DOHH2 (cell line): Measurements from ENCODE around the gene TNNT2.

Experiments
- H3F3A ChIP-seq: fragments of 200-600 bp; sonication (generic), shearing (Covaris generic); 2 replicates; pipeline ENCODE4 v1.6.0; 2016; ENCODE audit warnings: antibody characterized with exemption, mild to moderate bottlenecking; ENCODE audit not compliant: control insufficient read depth, insufficient read depth
- H3K27ac ChIP-seq: fragments of 200-600 bp; sonication (generic); 2 replicates; pipeline ENCODE4 v1.5.1; 2014; ENCODE audit warnings: low read depth, mild to moderate bottlenecking, low read length, moderate library complexity
- H3K27me3 ChIP-seq: fragments of 200-600 bp; sonication (generic); 2 replicates; pipeline ENCODE4 v1.6.1; 2014; ENCODE audit warnings: mild to moderate bottlenecking, low read length, mixed read lengths; ENCODE audit not compliant: control insufficient read depth
- H3K36me3 ChIP-seq: fragments of 200-600 bp; sonication (generic); 2 replicates; pipeline ENCODE4 v1.6.1; 2014; ENCODE audit warnings: mild to moderate bottlenecking, low read length, moderate library complexity, mixed read lengths; ENCODE audit not compliant: control insufficient read depth
- H3K4me1 ChIP-seq: fragments of 200-600 bp; sonication (generic); 2 replicates; pipeline ENCODE4 v1.6.1; 2014; ENCODE audit warnings: mild to moderate bottlenecking, low read length, mixed read lengths; ENCODE audit not compliant: control insufficient read depth
- H3K4me2 ChIP-seq: fragments of 200-600 bp; sonication (generic); 2 replicates; pipeline ENCODE4 v1.6.0; 2014; ENCODE audit warnings: mild to moderate bottlenecking, low read length, moderate library complexity
- H3K4me3 ChIP-seq: fragments of 200-600 bp; sonication (generic); 2 replicates; pipeline ENCODE4 v1.5.1; 2014; ENCODE audit warnings: mild to moderate bottlenecking, low read length, mixed read lengths
- H3K79me2 ChIP-seq: fragments of 200-600 bp; sonication (generic); 2 replicates; pipeline ENCODE4 v1.6.1; 2014; ENCODE audit warnings: mild to moderate bottlenecking, low read length, mixed read lengths; ENCODE audit not compliant: control insufficient read depth
- H3K9me2 ChIP-seq: fragments of 200-600 bp; sonication (generic); replicated peaks from 2 replicates; pipeline ENCODE4 v1.6.1; 2014; ENCODE audit warnings: mild to moderate bottlenecking, low read length, mixed read lengths; ENCODE audit not compliant: control insufficient read depth
- H3K9me3 ChIP-seq: fragments of 200-600 bp; sonication (generic); 2 replicates; pipeline ENCODE4 v1.6.1; 2014; ENCODE audit warnings: antibody characterized with exemption, low read length, mixed read lengths; ENCODE audit not compliant: control insufficient read depth, insufficient read depth
- H4K20me1 ChIP-seq: fragments of 200-600 bp; sonication (generic); 2 replicates; pipeline ENCODE4 v1.6.0; 2014; ENCODE audit warnings: low read depth, mild to moderate bottlenecking, antibody characterized with exemption, low read length, moderate library complexity; ENCODE audit not compliant: control insufficient read depth, insufficient read depth
- CTCF ChIP-seq: fragments of 200-600 bp; sonication (generic); IDR thresholded peaks from one replicate; pipeline ENCODE4 v1.5.1; 2014; ENCODE audit warnings: antibody characterized with exemption, mild to moderate bottlenecking, low read depth, low read length; ENCODE audit not compliant: poor library complexity, severe bottlenecking
- EZH2phosphoT487 ChIP-seq: fragments of 200-600 bp; sonication (generic); IDR thresholded peaks from 2 replicates; pipeline ENCODE4 v1.6.1; 2017; ENCODE audit warnings: borderline replicate concordance, mild to moderate bottlenecking, antibody characterized with exemption, low read length, moderate library complexity, mixed read lengths

Gene TNNT2

GRCh38 chr1:201408176-201408833 is 30.8 kb upstream of the TNNT2 start:
- peak; percentile 92 for TF ChIP-seq CTCF
- TF ChIP-seq EZH2phosphoT487 = no peak
- no peaks in the 10 kb centered on the region for H3F3A ChIP-seq
- no peaks in the 10 kb centered on the region for H3K9me2 ChIP-seq
- no peak overlapping the region for H3K27ac ChIP-seq
- H3K4me2 ChIP-seq = no peak overlapping the region
- H3K79me2 ChIP-seq = no peaks in the 10 kb centered on the region
- no peaks in the 10 kb centered on the region for H3K36me3 ChIP-seq
- H4K20me1 ChIP-seq = no peaks in the 10 kb centered on the region
- H3K27me3 ChIP-seq = peaks cover 9% of the 10 kb centered on the region
- H3K4me1 ChIP-seq = no peaks in the 10 kb centered on the region
- no peaks in the 10 kb centered on the region for H3K9me3 ChIP-seq
- no peak overlapping the region for H3K4me3 ChIP-seq

- Histone ChIP-seq H3K9me3 (no peaks in the 10 kb centered on the region), H3K36me3 (no peaks in the 10 kb centered on the region), H3K9me2 (no peaks in the 10 kb centered on the region), H4K20me1 (no peaks in the 10 kb centered on the region), H3K27me3 (peaks cover 16% of the 10 kb centered on the region), H3K27ac (no peak overlapping the region), H3K4me1 (no peaks in the 10 kb centered on the region), H3K79me2 (no peaks in the 10 kb centered on the region), H3K4me2 (no peak overlapping the region), H3K4me3 (no peak overlapping the region), H3F3A (no peaks in the 10 kb centered on the region)
- TF ChIP-seq EZH2phosphoT487 (no peak), CTCF (no peak)
Observed at GRCh38 chr1:201406831-201407406, 29.4 kb upstream of the TNNT2 start.

- Histone ChIP-seq H3K36me3 (no peaks in the 10 kb centered on the region), H3K27me3 (peaks cover 25% of the 10 kb centered on the region), H3K4me1 (no peaks in the 10 kb centered on the region), H3K9me3 (no peaks in the 10 kb centered on the region), H3K4me3 (no peak overlapping the region), H3K79me2 (no peaks in the 10 kb centered on the region), H4K20me1 (no peaks in the 10 kb centered on the region), H3K27ac (no peak overlapping the region), H3K9me2 (no peaks in the 10 kb centered on the region), H3K4me2 (no peak overlapping the region), H3F3A (no peaks in the 10 kb centered on the region)
- TF ChIP-seq CTCF (no peak), EZH2phosphoT487 (no peak)
Observed at GRCh38 chr1:201405484-201405831, 28.0 kb upstream of the TNNT2 start.
